ENCODE measurements around the gene TSPOAP1. TPM values are rescaled to one million over a fixed set of nuclear protein-coding genes. Genes with fewer than 3 reads are reported as not detected.

TSPOAP1 gene
- total and polyA plus RNA-seq, 2 of the 13 experiments (the other 11 are each of a cell fraction or from before 2014, with no cell fraction given) = not detected

GRCh38 chr17:58365980-58366595 lies 37.5 kb upstream of the TSPOAP1 start:
- Histone ChIP-seq H3K79me2 (ENCODE audit: insufficient read depth, low read length) (peaks cover 80% of the 10 kb centered on the region), H3K4me2 (ENCODE audit: low read depth, low read length) (peak overlapping the region; percentile 70), H4K20me1 (ENCODE audit: insufficient read depth, low read length) (no peaks in the 10 kb centered on the region), H3K4me3 (replicated peaks in 1 of 3; ENCODE audit: insufficient read depth in 1 of 3, low read depth in 2 of 3, low read length in 3 of 3) (no peak overlapping the region), H3K9ac (ENCODE audit: insufficient read depth, low read depth, low read length) (peak overlapping the region; percentile 68), H3K27ac (ENCODE audit: extremely low read length, insufficient read depth, low read length) (peak overlapping the region; percentile 89), H2AFZ (ENCODE audit: low read length) (no peak overlapping the region), H3K36me3 (replicated peaks in 1 of 2; ENCODE audit: control insufficient read depth in 1 of 2, insufficient read depth in 2 of 2, low read length in 2 of 2) (peaks cover 49 to 66% of the 10 kb centered on the region in 2 experiments), H3K9me3 (ENCODE audit: low read length) (no peaks in the 10 kb centered on the region), H3K27me3 (ENCODE audit: control insufficient read depth in 1 of 2, insufficient read depth in 2 of 2, low read length in 2 of 2) (no peaks in the 10 kb centered on the region), H3K4me1 (ENCODE audit: insufficient read depth, low read length) (peaks cover 98% of the 10 kb centered on the region)
- intact Hi-C loops (cut with micrococcal nuclease; ENCODE audit: unreplicated experiment) = loop anchor here (2.0 kb wide), 1 partner anchor 15 kb away; no protein-coding TSS in a partner anchor
- ATAC-seq (no peak), FAIRE-seq (no peak), DNase-seq (ENCODE audit: low spot score) (no peak)
- POLR2A ChIA-PET = interaction anchor here (1.9 to 12.9 kb wide), 4 partner anchors 13 to 49 kb away, joined by 5 to 458 read pairs (median 248); partner anchors contain the start of genes RNF43 and SUPT4H1
- 67% methylated on average over 5 of the region's 5 CpGs for WGBS (ENCODE audit: low lambda C conversion rate)
- in situ Hi-C loops (cut with HindIII; ENCODE audit: extremely low pct_ligation_motif_present, low pct_unique_long_range_greater_than_20kb) = no loop called here
- CTCF ChIA-PET (ENCODE audit: low intra/inter-chr PET ratio, low total read pairs) = interaction anchor here (1.2 kb wide), 1 partner anchor 8 kb away, joined by 3 read pairs; no protein-coding TSS in a partner anchor
- BruUV-seq (replicated peaks) = no TSS peak
- TF ChIP-seq NFIB (CRISPR knock-in tag; IDR thresholded peaks at IDR 0.05; ENCODE audit: borderline replicate concordance) = no peak
- no peak for TF ChIP-seq MAZ (IDR thresholded peaks at IDR 0.05; ENCODE audit: borderline replicate concordance, low read depth, low read length)
- TF ChIP-seq MAZ (CRISPR knock-in tag; IDR thresholded peaks at IDR 0.05; ENCODE audit: low read depth) = 0 out of 2 replicates have a peak, but pooled peaks have one; percentile 29
- no peak for TF ChIP-seq BRD4 (CRISPR knock-in tag; IDR thresholded peaks at IDR 0.05)
- TF ChIP-seq ZFP90 (CRISPR knock-in tag; IDR thresholded peaks at IDR 0.05; ENCODE audit: borderline replicate concordance) = no peak
- no peak for TF ChIP-seq STAT5B (CRISPR knock-in tag; IDR thresholded peaks at IDR 0.05)
- 0 out of 2 replicates have a peak, but pooled peaks have one; percentile 29 for TF ChIP-seq MYC (CRISPR knock-in tag; IDR thresholded peaks at IDR 0.05; ENCODE audit: borderline replicate concordance)
- TF ChIP-seq HDAC6 (IDR thresholded peaks at IDR 0.05; ENCODE audit: low read depth, low read length) = no peak
- TF ChIP-seq RBM22 (optimal IDR thresholded peaks at IDR 0.05; ENCODE audit: low read length) = peak; percentile 95
- TF ChIP-seq ZSCAN12 (CRISPR knock-in tag; IDR thresholded peaks at IDR 0.05) = no peak
- TF ChIP-seq ZNF367 (CRISPR knock-in tag; IDR thresholded peaks at IDR 0.05; ENCODE audit: borderline replicate concordance) = no peak
- TF ChIP-seq ARNTL (CRISPR knock-in tag; IDR thresholded peaks at IDR 0.05) = peak; percentile 51; the same call in 1 of the 2 replicates
- no peak for TF ChIP-seq ZKSCAN5 (CRISPR knock-in tag; IDR thresholded peaks at IDR 0.05)
- TF ChIP-seq MED13 (CRISPR knock-in tag; IDR thresholded peaks at IDR 0.05) = no peak
- no peak for TF ChIP-seq HMGXB3 (CRISPR knock-in tag; IDR thresholded peaks at IDR 0.05; ENCODE audit: borderline replicate concordance)
- no peak for TF ChIP-seq ZNF569 (CRISPR knock-in tag; IDR thresholded peaks at IDR 0.05; ENCODE audit: borderline replicate concordance)
- TF ChIP-seq ZNF766 (CRISPR knock-in tag; IDR thresholded peaks at IDR 0.05; ENCODE audit: borderline replicate concordance) = no peak
- TF ChIP-seq GPN1 (CRISPR knock-in tag; IDR thresholded peaks at IDR 0.05; ENCODE audit: borderline replicate concordance) = no peak
- TF ChIP-seq RBM39 (IDR thresholded peaks at IDR 0.05; ENCODE audit: low read depth, low read length, poor library complexity, severe bottlenecking) = no peak

Data from HepG2 (cell line).